Fibroblast of upper back skin (primary cell): Measurements from ENCODE around the gene PPP6C.
"Not testable (repeated sequence)": the region's sequence is repeated elsewhere in the genome, so short reads cannot be mapped to it uniquely, and the experiment has no call there.

Experiments used
- DNase-seq: peaks from one replicate; pipeline ENCODE4 v3.0.0-alpha.2; 2013

The PPP6C gene

DNA sequence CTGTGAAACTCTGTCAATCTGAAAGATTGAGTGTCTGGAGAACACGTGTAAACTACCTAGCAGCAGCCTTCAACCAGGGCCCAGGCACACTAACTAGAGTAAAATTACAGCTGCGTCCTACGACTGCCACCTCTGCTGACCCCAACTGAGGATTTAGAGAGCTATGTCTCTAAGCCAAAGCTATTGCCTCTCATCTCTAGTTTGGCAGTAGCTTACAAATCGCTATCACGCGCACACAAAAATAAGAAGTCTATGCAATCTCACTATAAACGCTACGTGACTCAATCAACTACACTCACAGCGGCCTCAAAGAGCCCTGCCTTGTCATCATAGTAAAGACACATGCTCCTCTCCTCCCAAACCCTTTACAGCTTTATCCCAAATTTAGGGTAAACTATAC lies 8.7 kb downstream of the PPP6C start:
- DNase-seq, result no peak

- DNase-seq, result not testable (repeated sequence)
Measured at GRCh38 chr9:125179776-125180175, 9.8 kb downstream of the PPP6C start.

DNA sequence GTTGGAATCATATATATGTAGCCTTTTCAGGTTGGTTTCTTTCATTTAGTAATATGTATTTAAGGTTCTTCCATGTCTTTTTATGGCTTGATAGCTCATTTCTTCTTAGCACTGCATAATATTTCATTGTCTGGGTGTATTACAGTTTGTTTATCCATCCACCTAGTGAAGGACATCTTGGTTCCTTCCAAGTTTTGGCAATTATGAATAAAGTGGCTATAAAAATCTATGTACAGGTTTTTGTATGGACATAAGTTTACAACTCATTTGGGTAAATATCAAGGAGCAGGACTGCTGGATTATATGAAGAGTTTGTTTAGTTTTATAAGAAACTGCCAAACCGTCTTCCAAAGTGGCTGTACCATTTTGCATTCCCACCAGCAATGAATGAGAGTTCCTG lies 11.7 kb downstream of the PPP6C start:
- DNase-seq, result no peak

- peak; percentile 58 for DNase-seq
Measured at GRCh38 chr9:125176636-125177035, 13.0 kb downstream of the PPP6C start.

DNA sequence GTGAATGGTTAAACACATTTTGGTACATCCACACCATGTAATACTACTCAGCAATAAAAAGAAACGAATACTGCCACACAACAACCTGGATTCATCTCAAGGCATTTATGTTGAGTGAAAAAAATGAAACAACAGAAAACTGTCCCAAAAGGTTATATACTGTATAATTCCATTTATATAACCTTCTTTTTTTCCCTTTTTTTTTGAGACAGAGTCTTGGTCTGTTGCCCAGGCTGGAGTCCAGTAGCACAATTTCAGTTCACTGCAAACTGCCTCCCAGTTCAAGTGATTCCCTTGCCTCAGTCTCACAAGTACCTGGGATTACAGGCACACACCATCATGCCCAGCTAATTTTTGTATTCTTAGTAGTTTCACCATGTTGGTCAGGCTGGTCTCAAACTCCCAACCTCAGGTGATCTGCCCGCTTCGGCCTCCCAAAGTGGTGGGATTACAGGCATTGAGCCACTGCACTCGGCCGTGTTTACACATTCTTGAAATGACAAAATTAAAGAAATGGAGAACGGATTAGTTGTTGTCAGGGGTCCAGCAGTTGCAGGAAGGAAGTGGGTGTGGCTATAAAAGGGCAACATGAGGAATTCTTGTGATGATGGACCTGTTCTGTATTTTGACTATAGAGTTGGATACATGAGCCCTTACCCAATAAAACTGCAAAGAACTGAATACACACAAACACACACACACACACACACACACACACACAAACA lies 17.4 kb downstream of the PPP6C start:
- DNase-seq, result peak; percentile 26

DNA sequence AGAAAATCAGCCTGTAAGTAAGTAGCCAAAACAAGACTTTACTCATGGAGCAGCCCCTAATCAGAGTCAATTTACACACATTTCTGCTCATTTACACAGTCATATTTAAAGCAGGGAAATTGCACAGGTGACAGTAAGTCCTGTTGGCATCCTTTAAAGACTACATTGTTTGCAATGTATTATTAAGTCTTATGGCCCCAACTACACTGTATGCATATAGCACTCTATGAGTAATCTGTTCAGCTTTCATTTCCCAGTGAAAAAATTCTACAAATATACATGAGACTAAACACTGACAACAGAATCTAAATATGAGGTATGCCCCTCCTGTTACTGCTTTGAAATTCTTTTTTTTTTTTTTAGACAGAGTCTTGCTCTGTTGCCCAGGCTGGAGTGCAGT lies 19.7 kb downstream of the PPP6C start:
- no peak for DNase-seq

DNA sequence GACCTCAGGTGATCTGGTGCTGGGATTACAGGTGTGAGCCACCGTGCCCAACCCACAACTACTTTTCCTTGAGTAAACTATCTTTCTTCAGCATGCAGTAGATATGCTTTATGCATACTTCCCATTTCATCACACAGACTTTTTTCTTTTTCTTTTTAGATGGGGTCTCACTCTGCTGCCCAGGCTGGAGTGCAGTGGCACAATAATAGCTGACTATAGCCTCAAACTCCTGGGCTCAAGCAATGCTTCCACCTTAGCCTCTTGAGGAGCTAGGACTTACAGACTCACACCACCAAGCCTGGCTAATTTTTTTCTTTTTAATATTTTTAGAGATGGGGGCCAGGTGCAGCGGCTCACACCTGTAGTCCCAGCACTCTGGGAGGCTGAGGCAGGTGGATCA lies 22.8 kb downstream of the PPP6C start:
- DNase-seq, result no peak

DNA sequence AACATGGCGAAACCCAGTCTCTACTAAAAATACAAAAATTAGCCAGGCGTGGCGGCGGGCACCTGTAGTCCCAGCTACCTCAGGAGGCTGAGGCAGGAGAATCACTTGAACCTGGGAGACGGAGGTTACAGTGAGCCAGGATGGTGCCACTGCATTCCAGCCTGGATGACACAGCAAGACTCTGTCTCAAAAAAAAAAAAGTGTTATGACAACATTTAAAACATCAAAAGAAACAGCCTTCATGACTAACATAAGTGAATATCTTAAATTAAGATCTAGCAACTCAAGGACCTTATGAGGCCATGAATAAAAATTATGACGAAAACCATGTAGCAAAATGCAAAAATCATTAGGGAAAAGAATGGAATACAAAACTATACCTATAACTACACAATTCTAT lies 26.7 kb downstream of the PPP6C start:
- DNase-seq, result not testable (repeated sequence)

DNA sequence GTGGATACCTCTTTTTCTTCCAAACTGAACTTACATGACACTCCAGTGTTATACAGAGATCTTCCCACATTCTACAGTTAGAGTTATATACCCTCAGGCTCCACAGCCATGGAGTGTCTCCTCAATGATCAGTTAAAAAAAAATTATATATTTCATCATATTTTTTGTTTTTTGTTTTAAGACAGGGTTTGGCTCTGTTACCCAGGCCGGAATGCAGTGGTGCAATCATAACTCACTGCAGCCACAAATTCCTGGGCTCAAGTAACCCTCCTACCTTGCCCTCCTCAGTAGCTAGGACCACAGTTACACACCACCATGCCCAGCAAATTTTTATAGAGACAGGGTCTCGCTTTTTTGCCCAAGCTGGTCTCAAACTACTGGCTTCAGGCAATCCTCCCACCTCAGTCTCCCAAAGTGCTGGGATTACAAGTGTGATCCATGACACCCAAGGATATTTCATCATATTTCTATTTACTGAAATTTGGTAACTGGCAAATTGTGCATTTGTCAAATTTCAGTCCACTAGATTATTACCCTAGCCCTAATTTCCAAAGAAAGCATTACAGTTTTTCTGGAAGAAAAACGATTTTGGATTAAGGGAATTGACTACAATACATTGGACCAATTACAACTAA lies 28.2 kb downstream of the PPP6C start:
- peak; percentile 60 for DNase-seq

DNA sequence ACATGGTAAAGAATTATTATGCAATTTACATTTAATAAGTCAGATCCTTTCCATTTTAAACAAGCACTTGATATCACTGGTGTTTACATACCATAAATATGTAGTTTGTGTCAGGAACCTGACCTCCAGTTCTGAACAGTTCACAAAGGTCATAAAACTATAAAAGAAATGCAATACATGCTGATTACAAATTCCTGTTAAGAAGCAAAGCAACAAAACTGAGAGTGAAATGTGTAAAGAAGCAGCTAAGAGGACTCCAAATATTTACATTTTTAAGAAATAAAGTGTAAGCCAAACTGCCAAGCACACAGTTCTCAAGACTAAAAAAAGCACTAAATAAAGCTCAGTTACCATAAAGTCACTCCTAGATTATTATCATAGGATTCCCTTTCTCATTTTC lies 28.9 kb downstream of the PPP6C start:
- no peak for DNase-seq

- DNase-seq, result no peak
Measured at GRCh38 chr9:125156551-125156950, 33.1 kb downstream of the PPP6C start.

GRCh38 chr9:125153712-125154367 lies 35.8 kb downstream of the PPP6C start:
- DNase-seq, result no peak

DNA sequence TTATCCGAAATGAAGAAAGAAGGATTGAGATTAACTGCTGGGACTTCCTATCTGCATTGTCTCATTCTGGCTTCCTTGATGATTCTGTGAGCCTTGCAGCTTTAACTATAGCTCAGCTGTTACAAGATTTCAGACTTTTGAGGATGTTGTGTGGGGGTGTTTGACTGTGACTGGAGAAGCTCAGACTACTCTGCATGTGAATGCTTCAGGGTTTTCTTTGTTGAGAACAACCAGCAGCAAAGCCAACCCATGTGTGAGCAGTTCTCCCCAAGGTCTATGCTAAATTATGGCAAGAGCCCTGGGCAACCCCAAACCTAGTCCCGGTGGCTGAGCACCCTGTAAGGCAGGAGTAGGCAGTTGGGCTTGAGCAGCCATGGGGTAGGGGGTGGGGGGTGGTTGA lies 37.9 kb downstream of the PPP6C start:
- DNase-seq, result no peak

DNA sequence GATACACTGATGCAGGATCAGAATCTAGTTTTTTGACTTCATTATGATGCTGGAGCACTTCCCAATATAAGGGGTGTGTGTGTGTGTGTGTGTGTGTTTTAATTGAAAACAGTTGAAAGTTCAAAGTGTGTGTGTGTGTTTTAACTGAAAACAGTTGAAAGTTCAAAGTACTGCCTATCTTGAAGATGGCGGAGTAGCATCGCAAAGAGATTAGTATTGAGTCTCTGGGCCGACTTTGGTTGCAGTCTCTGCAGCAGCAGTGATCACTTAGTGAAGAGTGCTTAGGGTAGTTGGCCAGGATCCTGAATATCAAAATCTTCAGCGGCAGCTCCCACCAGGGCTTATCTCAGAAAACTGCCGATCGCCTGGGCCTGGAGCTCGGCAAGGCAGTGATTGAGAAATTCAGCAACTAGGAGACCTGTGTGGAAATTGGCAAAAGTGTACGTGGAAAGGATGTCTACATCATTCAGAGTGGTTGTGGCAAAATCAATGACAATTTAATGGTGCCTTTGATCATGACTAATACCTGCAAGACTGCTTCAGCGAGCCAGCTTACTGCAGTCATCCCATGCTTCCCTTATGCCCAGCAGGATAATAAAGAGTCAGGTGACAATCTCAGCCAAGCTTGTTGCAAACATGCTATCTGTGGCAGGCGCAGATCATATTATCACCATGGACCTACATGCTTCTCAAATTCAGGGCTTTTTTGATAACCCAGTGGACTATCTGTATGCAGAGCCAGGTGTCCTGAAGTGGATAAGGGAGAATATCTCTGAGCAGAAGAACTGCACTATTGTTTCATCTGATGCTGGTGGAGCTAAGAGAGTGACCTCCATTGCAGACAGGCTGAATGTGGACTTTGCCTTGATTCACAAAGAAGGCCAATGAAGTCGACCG lies 39.0 kb downstream of the PPP6C start:
- no peak for DNase-seq

- DNase-seq, result no peak
Measured at GRCh38 chr9:125147401-125147951, 42.1 kb downstream of the PPP6C start.

- no peak for DNase-seq
Measured at GRCh38 chr9:125146247-125146646, 43.4 kb downstream of the PPP6C start.

DNA sequence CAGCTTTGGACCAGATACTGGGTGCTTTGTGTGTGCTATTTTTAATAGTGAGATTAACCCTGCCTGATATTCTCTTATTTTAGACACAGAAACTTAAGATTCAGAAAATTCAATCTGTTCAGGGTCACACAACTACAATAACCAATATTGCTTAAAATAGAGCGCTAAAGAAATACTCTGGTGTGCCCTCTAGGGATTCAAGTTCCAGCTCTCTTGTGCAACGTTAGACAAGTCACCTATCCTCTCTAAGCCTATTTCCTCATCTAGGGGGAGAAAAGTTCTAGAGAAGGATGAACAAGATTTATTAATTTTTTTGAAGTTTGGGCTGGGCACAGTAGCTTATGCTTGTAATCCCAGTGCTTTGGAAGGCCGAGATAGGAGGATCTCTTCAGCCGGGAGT lies 44.2 kb downstream of the PPP6C start:
- no peak for DNase-seq

GRCh38 chr9:125143377-125144090 lies 46.1 kb downstream of the PPP6C start, which contains the start of gene SCAI:
Gene SCAI (minus strand): TSS chr9:125143528. CDS start chr9:125143437, 91 bp downstream.
- peak; percentile 99 for DNase-seq

- no peak for DNase-seq
Measured at GRCh38 chr9:125142560-125143376, 46.8 kb downstream of the PPP6C start.

DNA sequence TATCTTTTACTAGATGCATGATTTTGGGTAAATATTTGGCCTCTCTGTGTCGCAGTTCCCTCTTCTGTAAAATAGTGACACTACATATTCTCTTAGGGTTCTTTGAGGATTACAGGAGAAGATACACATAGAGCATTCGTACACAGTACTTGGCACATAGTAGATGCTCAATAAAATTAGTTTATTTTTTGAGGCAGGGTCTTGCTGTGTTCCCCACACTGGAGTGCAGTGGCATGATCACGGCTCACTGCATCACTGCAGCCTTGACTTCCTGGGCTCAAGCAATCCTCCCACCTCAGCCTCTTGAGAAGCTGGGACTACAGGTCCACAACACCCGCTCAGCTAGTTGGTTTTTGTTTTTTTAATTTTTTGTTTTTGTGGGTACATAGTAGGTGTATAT lies 47.9 kb downstream of the PPP6C start:
- DNase-seq, result no peak

DNA sequence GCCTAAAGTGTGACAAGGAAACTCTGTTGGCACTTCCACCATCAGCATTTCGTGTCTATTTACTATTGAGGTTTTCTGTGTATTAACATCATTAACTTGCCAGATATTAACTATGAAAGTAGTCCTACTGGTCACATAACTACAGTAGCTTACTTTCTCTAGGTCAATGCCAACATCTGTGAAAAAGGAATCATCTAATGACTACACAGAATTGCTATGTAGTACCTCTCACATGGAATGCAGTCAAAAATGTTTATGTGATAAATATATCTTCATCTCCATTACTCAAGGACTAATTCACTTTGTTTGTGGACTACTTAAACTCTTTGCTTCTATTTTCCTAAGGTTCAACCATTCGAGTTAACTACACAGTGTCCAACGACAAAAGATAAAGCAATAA lies 48.4 kb downstream of the PPP6C start:
- peak; percentile 49 for DNase-seq
